Astrocyte of the cerebellum (primary cell): Measurements from ENCODE around the gene PRPH.
A peak's percentile ranks its signal among the peaks of the same experiment; 100 is the strongest.

Experiments used
- DNase-seq: peaks from one replicate; pipeline ENCODE4 v3.0.0-alpha.2; 2011; ENCODE audit warnings: low read depth
- H3K4me3 ChIP-seq: 2 replicates; pipeline ENCODE4 v1.5.1; 2011; ENCODE audit warnings: mild to moderate bottlenecking, low read depth, low read length, moderate library complexity
- in situ Hi-C: cut with HindIII; loops from 2 replicates; pipeline ENCODE4 v1.10.0; 2017; ENCODE audit warnings: low sequenced_read_pairs
- TF ChIP-seq, protein P1 (sequence below): IDR thresholded peaks from 2 replicates; pipeline ENCODE4 v1.5.1; 2012; ENCODE audit warnings: low read length, low read depth, moderate library complexity, mild to moderate bottlenecking; ENCODE audit errors: missing control alignments

PRPH gene

DNA sequence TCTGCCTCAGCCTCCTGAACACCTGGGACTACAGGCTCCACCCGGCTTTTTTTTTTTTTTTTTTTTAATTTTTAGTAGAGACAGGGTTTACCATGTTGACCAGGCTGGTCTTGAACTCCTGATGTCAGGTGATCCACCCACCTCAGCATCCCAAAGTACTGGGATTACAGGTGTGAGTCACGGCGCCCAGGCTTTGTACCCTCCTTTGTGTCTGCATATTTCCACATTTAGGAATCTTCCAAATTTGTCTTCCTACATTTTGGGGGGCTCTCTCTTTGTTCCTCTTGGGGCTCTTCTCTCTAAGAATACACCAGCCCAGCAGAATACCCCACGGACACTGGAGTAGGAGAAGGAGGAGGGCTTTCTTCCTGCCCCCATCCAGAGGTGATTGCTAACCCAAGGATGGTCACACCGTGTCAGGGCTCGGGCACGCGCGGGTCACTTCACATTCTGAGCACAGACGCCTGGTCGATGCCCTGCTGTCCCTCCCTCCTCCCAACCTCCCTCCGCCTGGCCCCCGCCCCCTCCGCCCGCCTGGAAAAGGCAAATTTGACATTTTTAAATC lies 49.6 kb downstream of the PRPH start:
- TF ChIP-seq, protein P1, sequence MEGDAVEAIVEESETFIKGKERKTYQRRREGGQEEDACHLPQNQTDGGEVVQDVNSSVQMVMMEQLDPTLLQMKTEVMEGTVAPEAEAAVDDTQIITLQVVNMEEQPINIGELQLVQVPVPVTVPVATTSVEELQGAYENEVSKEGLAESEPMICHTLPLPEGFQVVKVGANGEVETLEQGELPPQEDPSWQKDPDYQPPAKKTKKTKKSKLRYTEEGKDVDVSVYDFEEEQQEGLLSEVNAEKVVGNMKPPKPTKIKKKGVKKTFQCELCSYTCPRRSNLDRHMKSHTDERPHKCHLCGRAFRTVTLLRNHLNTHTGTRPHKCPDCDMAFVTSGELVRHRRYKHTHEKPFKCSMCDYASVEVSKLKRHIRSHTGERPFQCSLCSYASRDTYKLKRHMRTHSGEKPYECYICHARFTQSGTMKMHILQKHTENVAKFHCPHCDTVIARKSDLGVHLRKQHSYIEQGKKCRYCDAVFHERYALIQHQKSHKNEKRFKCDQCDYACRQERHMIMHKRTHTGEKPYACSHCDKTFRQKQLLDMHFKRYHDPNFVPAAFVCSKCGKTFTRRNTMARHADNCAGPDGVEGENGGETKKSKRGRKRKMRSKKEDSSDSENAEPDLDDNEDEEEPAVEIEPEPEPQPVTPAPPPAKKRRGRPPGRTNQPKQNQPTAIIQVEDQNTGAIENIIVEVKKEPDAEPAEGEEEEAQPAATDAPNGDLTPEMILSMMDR, result no peak
- no peak for DNase-seq
- H3K4me3 ChIP-seq, result no peak overlapping the region
- in situ Hi-C loops, result no loop called here

DNA sequence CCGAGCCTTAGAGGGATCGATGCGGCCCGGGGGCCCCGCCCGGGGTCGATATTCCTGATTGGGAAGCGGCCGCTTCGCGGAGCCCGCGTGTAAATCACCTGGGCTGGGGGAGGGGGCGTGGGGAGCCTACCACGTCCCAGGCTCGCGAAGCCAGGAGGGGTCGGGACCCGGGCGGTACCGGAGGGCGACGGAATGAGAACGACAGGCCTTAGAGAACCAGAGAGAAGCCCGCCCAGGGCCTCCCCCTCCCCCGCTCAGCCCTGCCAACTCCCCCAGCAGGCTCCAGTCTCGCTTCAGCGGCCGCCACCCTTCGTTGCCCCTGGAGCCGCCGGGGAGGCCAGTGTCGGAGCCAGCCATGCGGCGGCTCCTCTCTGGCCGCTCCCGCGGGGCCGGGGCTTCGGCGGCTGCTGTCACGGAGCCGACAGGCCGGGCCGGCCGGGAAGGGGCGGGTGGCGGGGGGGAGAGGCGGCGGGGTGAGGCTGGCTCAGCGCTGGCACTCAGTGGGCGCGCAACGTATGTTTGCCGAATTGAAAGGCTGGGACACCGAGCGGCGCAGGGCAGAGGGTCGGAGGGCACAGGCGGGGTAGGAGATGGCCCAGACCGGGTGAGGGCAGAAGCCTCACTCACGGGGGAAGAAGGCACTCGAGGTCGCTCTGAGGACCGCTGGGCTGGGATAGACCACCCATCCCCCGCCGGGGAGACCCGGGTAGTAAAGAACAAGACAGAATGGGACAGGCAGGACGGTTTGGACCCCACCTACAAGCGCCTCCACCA lies 50.3 kb downstream of the PRPH start:
- in situ Hi-C loops, result no loop called here
- TF ChIP-seq, protein P1, result no peak
- H3K4me3 ChIP-seq, result peak overlapping the region; percentile 29
- DNase-seq, result no peak

DNA sequence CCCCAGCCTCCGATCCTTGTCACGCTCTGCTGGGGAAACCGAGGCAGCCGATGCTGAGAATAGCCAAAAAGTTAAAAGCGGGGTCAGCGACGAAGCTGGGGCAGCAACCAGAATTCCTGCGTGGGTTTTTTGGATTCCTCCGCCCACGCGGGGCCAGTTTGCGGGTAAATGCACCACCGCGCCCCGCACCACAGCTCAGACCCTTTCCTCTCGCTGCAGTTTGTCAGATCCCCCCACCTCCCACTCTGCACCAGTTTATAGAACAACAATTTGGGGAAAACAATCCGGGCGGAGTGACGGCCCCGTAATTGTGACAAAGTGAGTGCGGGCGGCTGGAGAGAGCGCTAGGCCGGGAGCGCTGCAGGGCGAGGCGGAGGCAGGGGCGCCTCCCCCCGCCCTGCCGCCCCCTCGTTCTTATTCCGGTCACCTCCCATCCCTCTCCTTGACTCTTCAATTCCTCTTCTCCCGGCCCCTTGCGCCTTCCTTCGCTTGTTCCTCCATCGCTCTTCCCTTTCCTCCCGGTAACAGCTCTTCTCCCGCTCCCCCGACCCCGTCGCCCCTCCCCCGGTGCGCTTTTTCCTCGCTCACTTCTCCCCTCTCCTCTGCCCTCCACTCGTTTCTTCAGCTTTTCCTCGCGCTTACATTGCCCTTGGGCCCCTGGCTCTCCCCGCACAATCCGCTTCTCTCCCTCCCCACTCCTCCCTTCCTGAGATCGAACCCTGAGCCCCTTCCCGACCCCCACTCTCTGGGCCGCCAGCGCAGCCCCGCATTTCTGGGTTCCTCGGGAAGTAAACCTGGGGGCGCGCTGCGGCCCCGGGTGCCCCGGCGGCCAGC lies 51.1 kb downstream of the PRPH start:
- in situ Hi-C loops, result no loop called here
- TF ChIP-seq, protein P1, result no peak
- H3K4me3 ChIP-seq, result peak overlapping the region; percentile 29
- no peak for DNase-seq

DNA sequence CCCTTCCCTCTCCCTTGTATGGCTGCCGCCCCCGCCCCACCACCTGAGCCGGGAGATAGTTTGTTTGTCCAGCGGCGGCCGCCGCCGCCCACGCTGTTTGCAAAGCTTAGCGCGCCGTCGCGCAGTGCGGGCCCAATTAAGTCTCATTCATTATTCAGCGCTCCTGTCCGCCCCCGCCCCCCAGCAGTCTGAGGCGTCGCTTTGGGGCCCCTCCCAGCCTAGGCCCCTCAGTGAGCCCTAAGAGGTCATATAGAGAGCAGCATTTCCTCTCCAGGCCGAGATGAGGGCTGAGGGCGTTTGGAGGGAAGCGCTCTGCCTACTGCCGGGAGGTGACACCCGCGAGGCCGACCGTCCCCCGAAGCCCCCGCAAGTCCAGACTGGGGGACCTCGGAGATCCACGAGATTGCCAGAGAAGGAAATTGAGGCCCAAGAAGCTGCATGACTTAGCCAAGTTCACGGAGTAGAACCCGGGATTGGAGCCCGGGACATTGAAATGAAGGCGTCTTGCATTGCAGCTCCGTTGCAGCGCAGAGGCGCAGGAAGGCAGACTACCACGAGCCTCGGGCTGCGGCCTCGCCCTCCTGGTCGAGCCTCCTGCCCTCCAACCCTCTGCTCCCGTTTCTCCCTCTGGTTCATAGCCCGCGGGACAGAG lies 51.8 kb downstream of the PRPH start, which contains the start of gene DNAJC22:
TSS of gene DNAJC22 (plus strand) at position 230 of the 652 bp plus-strand sequence. CDS start 1,985 bp downstream, outside the sequence.
- TF ChIP-seq, protein P1, result no peak
- no peak for DNase-seq
- in situ Hi-C loops, result no loop called here
- peak within 1 kb of the TSS; percentile 43 for H3K4me3 ChIP-seq

DNA sequence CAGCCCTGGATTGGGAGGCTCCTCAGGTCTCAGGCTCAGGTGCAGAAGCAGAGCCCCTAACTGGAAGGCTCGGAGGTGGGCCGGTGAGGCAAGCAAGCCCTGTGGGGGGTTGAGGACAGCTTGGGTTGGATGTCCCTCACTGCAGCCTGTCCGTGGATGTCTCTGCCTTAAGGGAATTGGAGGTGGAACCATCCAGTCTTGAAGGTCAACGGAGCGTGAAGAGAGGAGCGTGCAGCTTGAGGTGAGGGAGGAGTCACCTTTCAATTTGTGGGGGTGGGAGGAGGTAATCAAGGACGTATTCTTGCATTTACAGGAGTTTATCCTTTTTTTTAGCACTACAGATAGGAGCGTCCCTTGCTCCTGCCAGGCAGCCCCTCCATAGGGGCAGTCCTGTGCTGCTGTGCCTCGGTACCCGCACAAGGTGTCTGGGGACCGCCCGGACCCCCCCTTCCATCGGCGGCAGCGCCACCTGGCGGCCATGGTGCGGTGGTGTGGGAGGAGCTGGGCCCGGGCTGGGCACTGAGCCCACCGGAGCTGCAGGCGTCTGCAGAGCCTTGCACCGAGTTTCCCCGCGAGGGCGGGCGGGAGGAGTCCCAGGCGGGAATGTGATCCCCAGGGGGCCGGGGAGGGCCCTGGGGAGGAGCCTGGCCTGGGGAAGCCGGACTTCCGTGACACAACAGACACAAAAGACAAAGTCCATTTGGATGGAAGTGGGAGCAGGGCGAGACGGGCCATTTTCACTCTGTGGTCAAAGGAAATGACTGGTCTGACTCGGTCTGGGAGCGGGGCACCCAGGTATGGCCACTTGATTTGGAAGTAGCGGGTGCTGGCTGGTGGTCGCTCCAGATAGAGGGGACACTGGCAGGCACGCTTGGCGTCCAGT lies 52.6 kb downstream of the PRPH start:
- in situ Hi-C loops, result no loop called here
- TF ChIP-seq, protein P1, result peak; percentile 90

More for the DNA sequence above, 52.6 kb downstream of the PRPH start:
- H3K4me3 ChIP-seq, result peak overlapping the region; percentile 43
- DNase-seq, result peak; percentile 53
